ENCODE data around the gene SLC35B1.
"Not testable (repeated sequence)": the region's sequence is repeated elsewhere in the genome, so short reads cannot be mapped to it uniquely, and the experiment has no call there.

SLC35B1 gene

GRCh38 chr17:49731435-49731831, 23.7 kb upstream of the SLC35B1 start:
- no peak for DNase-seq

- no peak for DNase-seq
Measured at GRCh38 chr17:49730785-49731434, 23.1 kb upstream of the SLC35B1 start.

GRCh38 chr17:49730078-49730784, 22.5 kb upstream of the SLC35B1 start:
- DNase-seq, result no peak

GRCh38 chr17:49729069-49729468, 21.3 kb upstream of the SLC35B1 start:
- DNase-seq, result no peak

- DNase-seq, result no peak
Measured at GRCh38 chr17:49728425-49728824, 20.7 kb upstream of the SLC35B1 start.

- DNase-seq, result no peak
Measured at GRCh38 chr17:49727380-49727779, 19.6 kb upstream of the SLC35B1 start.

GRCh38 chr17:49725452-49726130, 17.8 kb upstream of the SLC35B1 start:
- DNase-seq, result no peak

- not testable (repeated sequence) for DNase-seq
Measured at GRCh38 chr17:49724552-49724951, 16.8 kb upstream of the SLC35B1 start.

- DNase-seq, result no peak
Measured at GRCh38 chr17:49723423-49723822, 15.7 kb upstream of the SLC35B1 start.

GRCh38 chr17:49722066-49722465, 14.3 kb upstream of the SLC35B1 start:
- no peak for DNase-seq

GRCh38 chr17:49717371-49717861, 9.7 kb upstream of the SLC35B1 start:
- DNase-seq, result no peak

GRCh38 chr17:49716668-49717364, 9.1 kb upstream of the SLC35B1 start:
- DNase-seq, result no peak

- no peak for DNase-seq
Measured at GRCh38 chr17:49715717-49716279, 8.0 kb upstream of the SLC35B1 start.

- DNase-seq, result no peak
Measured at GRCh38 chr17:49715216-49715615, 7.5 kb upstream of the SLC35B1 start.

- DNase-seq, result no peak
Measured at GRCh38 chr17:49708515-49709183, 885 bp upstream of the SLC35B1 start.

GRCh38 chr17:49707246-49707607, 537 bp downstream of the SLC35B1 start:
- DNase-seq, result no peak

- no peak for DNase-seq
Measured at GRCh38 chr17:49705254-49705653, 2.5 kb downstream of the SLC35B1 start.

GRCh38 chr17:49703557-49704277, 4.0 kb downstream of the SLC35B1 start:
- peak in 1 of 2 experiments; percentile 58 for DNase-seq

GRCh38 chr17:49700960-49701359, 6.8 kb downstream of the SLC35B1 start:
- no peak for DNase-seq

- DNase-seq, result no peak
Measured at GRCh38 chr17:49699966-49700575, 7.7 kb downstream of the SLC35B1 start.

GRCh38 chr17:49698005-49698404, 9.8 kb downstream of the SLC35B1 start:
- DNase-seq, result no peak
